A549 (cell line): ENCODE results near the gene CCPG1. TPM values are rescaled to one million over a fixed set of nuclear protein-coding genes. Genes with fewer than 3 reads are reported as not detected.

ENCODE experiments used
- ATAC-seq, 2 experiments: fragments of 200-7000 bp in 1 of 2; fragments of >200 bp in 1 of 2; cut with Nextera tagmentation in 1 of 2; cut with Tn5 transposase in 1 of 2; 3 replicates each; pipeline versions ENCODE4 v1.8.0 to v1.9.1; 2018 to 2020; ENCODE audit warnings: mild to moderate bottlenecking in 1 of 2, moderate library complexity in 1 of 2
- CTCF ChIA-PET: fragments of 300-600 bp; sonication (Branson Sonifier 250); formaldehyde crosslinking; extraction: SDS; loops from one replicate; lab custom pipeline; 2021; ENCODE audit warnings: antibody characterized with exemption, inconsistent platforms; lab: Yijun Ruan, JAX
- POLR2A ChIA-PET: fragments of 350-600 bp; formaldehyde crosslinking; extraction: SDS; loops from one replicate; lab custom pipeline; 2021; ENCODE audit warnings: antibody characterized with exemption, inconsistent platforms; lab: Yijun Ruan, JAX
- DNase-seq, 2 experiments: peaks; one replicate each; pipeline versions ENCODE4 v3.0.0 to v3.0.0-alpha.2; 2011 to 2016; ENCODE audit warnings: low read depth in 1 of 2, low spot score in 1 of 2
- FAIRE-seq: peaks from 2 replicates; lab custom pipeline; 2011; peaks lifted over from hg19 to GRCh38; lab: Jason Lieb, UNC
- H3K27ac ChIP-seq, 2 experiments: fragments of >200 bp; sonication (Bioruptor Twin); formaldehyde crosslinking; 3 replicates each; pipeline ENCODE4 v1.5.1; 2016 to 2017
- H3K4me1 ChIP-seq: fragments of >200 bp; sonication (Bioruptor Twin); formaldehyde crosslinking; 3 replicates; pipeline ENCODE4 v1.6.1; 2016
- H3K4me2 ChIP-seq: fragments of >200 bp; sonication (Bioruptor Twin); formaldehyde crosslinking; 3 replicates; pipeline ENCODE4 v1.6.1; 2016
- H3K4me3 ChIP-seq: fragments of >200 bp; sonication (Bioruptor Twin); formaldehyde crosslinking; 3 replicates; pipeline ENCODE4 v1.5.1; 2016
- H3K9me3 ChIP-seq: fragments of >200 bp; sonication (Bioruptor Twin); formaldehyde crosslinking; 3 replicates; pipeline ENCODE4 v1.6.1; 2016
- BCL3 ChIP-seq: fragments of >200 bp; sonication (Bioruptor Twin); formaldehyde crosslinking; IDR thresholded peaks from 3 replicates; pipeline ENCODE4 v1.6.1; 2016
- BHLHE40 ChIP-seq: IDR thresholded peaks from 2 replicates; pipeline ENCODE4 v1.6.1; 2012; ENCODE audit warnings: low read depth, low read length, inconsistent platforms
- CHD4 ChIP-seq: fragments of 200-600 bp; sonication (generic); IDR thresholded peaks from 2 replicates; pipeline ENCODE4 v1.6.1; 2016; ENCODE audit warnings: antibody characterized with exemption, mild to moderate bottlenecking, borderline replicate concordance
- E2F6 ChIP-seq: IDR thresholded peaks from 2 replicates; pipeline ENCODE4 v1.6.1; 2012; ENCODE audit warnings: low read depth, borderline replicate concordance
- EHF ChIP-seq: fragments of 250-450 bp; sonication (Bioruptor Pico); IDR thresholded peaks from 2 replicates; pipeline ENCODE4 v1.5.0; 2020; ENCODE audit warnings: mild to moderate bottlenecking
- EHMT2 ChIP-seq: fragments of 200-600 bp; sonication (generic); IDR thresholded peaks from 2 replicates; pipeline ENCODE4 v1.6.1; 2016; ENCODE audit warnings: antibody characterized with exemption, low read depth, mild to moderate bottlenecking, moderate library complexity
- HMGXB4 ChIP-seq: fragments of 250-450 bp; sonication (Bioruptor Pico); IDR thresholded peaks from 2 replicates; pipeline ENCODE4 v1.5.0; 2021; ENCODE audit warnings: mild to moderate bottlenecking, moderate library complexity, borderline replicate concordance
- JUN ChIP-seq, 2 experiments: fragments of >200 bp; sonication (Bioruptor Twin); formaldehyde crosslinking; IDR thresholded peaks; 2 replicates in 1 of 2; 3 replicates in 1 of 2; pipeline ENCODE4 v1.6.1; 2016 to 2017
- MAFK ChIP-seq: fragments of 450-650 bp; IDR thresholded peaks from 2 replicates; pipeline ENCODE4 v1.6.1; 2014; ENCODE audit not compliant: partially characterized antibody
- MAX ChIP-seq: IDR thresholded peaks from 2 replicates; pipeline ENCODE4 v1.6.1; 2012
- MAZ ChIP-seq: fragments of 150-350 bp; IDR thresholded peaks from 2 replicates; pipeline ENCODE4 v1.6.1; 2014; ENCODE audit warnings: antibody characterized with exemption, low read depth, low read length, borderline replicate concordance
- MYC ChIP-seq: IDR thresholded peaks from 2 replicates; pipeline ENCODE4 v1.6.1; 2012; ENCODE audit warnings: mild to moderate bottlenecking, inconsistent platforms, low read length, improper control_type of control experiment, borderline replicate concordance
- PBX3 ChIP-seq: IDR thresholded peaks from 2 replicates; pipeline ENCODE4 v1.6.1; 2012
- PHF8 ChIP-seq: fragments of 200-600 bp; sonication (generic); IDR thresholded peaks from 2 replicates; pipeline ENCODE4 v1.6.1; 2016; ENCODE audit warnings: low read depth, mild to moderate bottlenecking, antibody characterized with exemption, moderate library complexity, borderline replicate concordance
- POLR2A ChIP-seq: IDR thresholded peaks from 2 replicates; pipeline ENCODE4 v1.6.1; 2012; ENCODE audit warnings: mild to moderate bottlenecking, low read length
- RAD21 ChIP-seq, 2 experiments: fragments of >200 bp in 1 of 2; sonication (Bioruptor Twin) in 1 of 2; formaldehyde crosslinking in 1 of 2; IDR thresholded peaks in 1 of 2; conservative IDR thresholded peaks in 1 of 2; 2 replicates in 1 of 2; 3 replicates in 1 of 2; pipeline ENCODE4 v1.6.1; 2012 to 2018; ENCODE audit warnings: inconsistent platforms in 1 of 2
- REST ChIP-seq: fragments of 200-600 bp; sonication (generic); IDR thresholded peaks from 2 replicates; pipeline ENCODE4 v1.6.1; 2016; ENCODE audit warnings: antibody characterized with exemption, mild to moderate bottlenecking, moderate library complexity
- SMC3 ChIP-seq: fragments of >200 bp; sonication (Bioruptor Twin); formaldehyde crosslinking; IDR thresholded peaks from 3 replicates; pipeline ENCODE4 v1.6.1; 2018; ENCODE audit warnings: inconsistent platforms
- ZFP36 ChIP-seq: fragments of 450-650 bp; IDR thresholded peaks from 2 replicates; pipeline ENCODE4 v1.6.1; 2014; ENCODE audit warnings: borderline replicate concordance; ENCODE audit not compliant: partially characterized antibody
- ZSCAN20 ChIP-seq: fragments of 250-450 bp; sonication (Bioruptor Pico); IDR thresholded peaks from 2 replicates; pipeline ENCODE4 v1.8.0; 2022; ENCODE audit warnings: mild to moderate bottlenecking, moderate library complexity
- WGBS: methylation state at CpG from one replicate; pipeline ENCODE4 v1.1.6; 2017; ENCODE audit errors: missing lambda C conversion rate; 5-methylcytosine and 5-hydroxymethylcytosine counted together
- polyA plus RNA-seq, 4 experiments: library from polyadenylated mRNA; depleted of rRNA in 3 of 4; stranded (reverse); fragments of >200 nt; fragmentation: RNase III in 1 of 4; extraction: RNeasy Plus Mini Kit Qiagen cat#74134 plus additional on column Dnase treatment in 1 of 4; gene quantifications; 2 replicates in 3 of 4; 3 replicates in 1 of 4; pipeline ENCODE4 v1.2.3, GENCODE V29; 2011 to 2017

Gene CCPG1
- polyA plus RNA-seq, 2 of the 4 experiments (the other 2 are of a cell fraction), result 36.6 to 176 TPM

- Histone ChIP-seq H3K4me3 (peak within 1 kb of the TSS; percentile 62), H3K4me1 (peaks cover 21% of the 10 kb centered on the region), H3K9me3 (no peaks in the 10 kb centered on the region), H3K4me2 (peak within 1 kb of the TSS; percentile 72), H3K27ac (peak within 1 kb of the TSS; percentile 85 to 90)
- POLR2A ChIA-PET, result interaction anchor here (0.6 to 2.2 kb wide), 13 partner anchors 9 to 589 kb away, joined by 3 to 42 read pairs (median 4); partner anchors contain the start of genes CCPG1, PIERCE2 and RSL24D1
- WGBS, result 2% methylated on average over 49 of the region's 49 CpGs
- DNase-seq (peak; percentile 84 to 96), FAIRE-seq (no peak), ATAC-seq (peak; percentile 99)
- peak; percentile 84 to 94 for TF ChIP-seq JUN (IDR thresholded peaks at IDR 0.05)
- no peak for TF ChIP-seq ZSCAN20
- TF ChIP-seq MYC, result peak; percentile 81
- TF ChIP-seq PBX3, result no peak
- peak; percentile 84; the same call in 1 of the 2 replicates for TF ChIP-seq MAZ
- TF ChIP-seq MAFK, result no peak
- TF ChIP-seq PHF8, result peak; percentile 82
- peak; percentile 65; the same call in 1 of the 2 replicates for TF ChIP-seq E2F6
- TF ChIP-seq SMC3, result peak; percentile 18; the same call in 1 of the 3 replicates
- TF ChIP-seq BCL3, result peak; percentile 68; the same call in 1 of the 3 replicates
- peak; percentile 93 for TF ChIP-seq MAX
- no peak for TF ChIP-seq EHMT2
- TF ChIP-seq ZFP36, result no peak
- 0 out of 5 replicates have a peak, but pooled peaks have one; percentile 10 to 26 for TF ChIP-seq RAD21 (conservative IDR thresholded peaks at IDR 0.05 in 1 of 2, IDR thresholded peaks at IDR 0.05 in 1 of 2)
- TF ChIP-seq BHLHE40, result no peak
- TF ChIP-seq POLR2A, result peak; percentile 81
- peak; percentile 48; the same call in 1 of the 2 replicates for TF ChIP-seq REST
- TF ChIP-seq EHF (CRISPR knock-in tag), result peak; percentile 50; the same call in 1 of the 2 replicates
- no peak for TF ChIP-seq CHD4
- 0 out of 2 replicates have a peak, but pooled peaks have one; percentile 49 for TF ChIP-seq HMGXB4 (CRISPR knock-in tag)
- CTCF ChIA-PET, result interaction anchor here (0.6 to 2.5 kb wide), 8 partner anchors 15 to 191 kb away, joined by 3 to 14 read pairs (median 4); partner anchors contain the start of genes CCPG1 and PIERCE2
Measured at GRCh38 chr15:55318588-55319494, 89.3 kb downstream of the CCPG1 start, which contains the start of the genes PIGB and PIGBOS1. Gene PIGB (plus strand): TSS chr15:55319222. CDS start chr15:55319251, 29 bp downstream. Gene PIGBOS1 (minus strand): TSS chr15:55319123. CDS start chr15:55317792, 1,331 bp downstream.
